Fibroblast of lung (primary cell): Measurements from ENCODE around the gene POLG. TPM values are rescaled to one million over a fixed set of nuclear protein-coding genes. Genes with fewer than 3 reads are reported as not detected.

Experiments used
- DNase-seq, 2 donors: peaks; one replicate each; pipeline versions ENCODE4 v3.0.0 to v3.0.0-alpha.2; 2010; ENCODE audit warnings: low read depth in 2 of 2
- H2AFZ ChIP-seq: 2 replicates; pipeline ENCODE4 v1.5.1; 2012; ENCODE audit warnings: low read length, control low read depth, inconsistent platforms
- H3K27ac ChIP-seq: 2 replicates; pipeline ENCODE4 v1.5.1; 2011; ENCODE audit warnings: low read length, control low read depth; ENCODE audit not compliant: insufficient read depth
- H3K27me3 ChIP-seq: 2 replicates; pipeline ENCODE4 v1.5.1; 2011; ENCODE audit warnings: mild to moderate bottlenecking, low read length; ENCODE audit not compliant: control insufficient read depth, insufficient read depth
- H3K36me3 ChIP-seq: 2 replicates; pipeline ENCODE4 v1.5.1; 2011; ENCODE audit warnings: low read length; ENCODE audit not compliant: control insufficient read depth, insufficient read depth
- H3K4me1 ChIP-seq: 2 replicates; pipeline ENCODE4 v1.5.1; 2011; ENCODE audit warnings: low read length; ENCODE audit not compliant: control insufficient read depth, insufficient read depth; ENCODE audit errors: extremely low read depth
- H3K4me2 ChIP-seq: 2 replicates; pipeline ENCODE4 v1.5.1; 2011; ENCODE audit warnings: low read length, control low read depth; ENCODE audit not compliant: insufficient read depth; ENCODE audit errors: extremely low read depth
- H3K4me3 ChIP-seq, 4 experiments: fragments of 200-600 bp in 1 of 4; sonication (generic) in 1 of 4; replicated peaks in 1 of 4; 2 replicates each; pipeline ENCODE4 v1.5.1; 2011 to 2016; ENCODE audit warnings: low read length in 4 of 4, low read depth in 3 of 4, mild to moderate bottlenecking in 3 of 4, control low read depth in 2 of 4, inconsistent platforms in 1 of 4, mixed read lengths in 1 of 4; ENCODE audit not compliant: insufficient read depth in 1 of 4; ENCODE audit errors: control extremely low read depth in 1 of 4
- H3K79me2 ChIP-seq: 2 replicates; pipeline ENCODE4 v1.5.1; 2012; ENCODE audit warnings: mild to moderate bottlenecking, low read length, inconsistent platforms; ENCODE audit not compliant: control insufficient read depth, insufficient read depth
- H3K9ac ChIP-seq: 2 replicates; pipeline ENCODE4 v1.5.1; 2011; ENCODE audit warnings: mild to moderate bottlenecking, low read length, control low read depth; ENCODE audit not compliant: insufficient read depth
- H3K9me3 ChIP-seq: 2 replicates; pipeline ENCODE4 v1.5.1; 2012; ENCODE audit warnings: low read depth, low read length; ENCODE audit not compliant: control insufficient read depth, insufficient read depth
- H4K20me1 ChIP-seq: 2 replicates; pipeline ENCODE4 v1.5.1; 2011; ENCODE audit warnings: low read length; ENCODE audit not compliant: control insufficient read depth, insufficient read depth; ENCODE audit errors: extremely low read depth
- CTCF ChIP-seq, 2 donors: IDR thresholded peaks in 1 of 2; conservative IDR thresholded peaks in 1 of 2; 1 replicate in 1 of 2; 2 replicates in 1 of 2; pipeline ENCODE4 v1.5.1; 2011 to 2012; ENCODE audit warnings: low read length in 2 of 2, control low read depth in 1 of 2, inconsistent platforms in 1 of 2, low read depth in 1 of 2, mild to moderate bottlenecking in 1 of 2
- EZH2 ChIP-seq: IDR thresholded peaks from 2 replicates; pipeline ENCODE4 v1.5.1; 2012; ENCODE audit warnings: low read length, control low read depth, mild to moderate bottlenecking; ENCODE audit errors: missing control alignments
- polyA plus RNA-seq, 2 donors: library from polyadenylated mRNA; depleted of rRNA in 1 of 2; stranded (reverse) in 1 of 2; unstranded in 1 of 2; fragments of >200 nt; gene quantifications; 2 replicates each; pipeline ENCODE4 v1.2.1, GENCODE V29; 2011 to 2012; ENCODE audit warnings: missing spikeins in 1 of 2
- total RNA-seq: library from RNA; depleted of rRNA; stranded (reverse); fragments of >200 nt; gene quantifications from 2 replicates; pipeline ENCODE4 v1.2.1, GENCODE V29; 2014

Gene POLG
- total and polyA plus RNA-seq, 2 donors (not counting 1 experiment from before 2014, with no cell fraction given), result 20.4 to 61.3 TPM

GRCh38 chr15:89307046-89307587 is 27.5 kb downstream of the POLG start:
- no peaks in the 10 kb centered on the region for H3K79me2 ChIP-seq
- TF ChIP-seq EZH2 (no peak), CTCF (conservative IDR thresholded peaks at IDR 0.05 in 1 of 2, IDR thresholded peaks at IDR 0.05 in 1 of 2; ENCODE audit: low read depth in 1 of 2, low read length in 2 of 2) (no peak)
- no peaks in the 10 kb centered on the region for H3K9me3 ChIP-seq
- no peak overlapping the region for H2AFZ ChIP-seq
- no peak overlapping the region for H3K27ac ChIP-seq
- no peak overlapping the region for H3K4me2 ChIP-seq
- peak; percentile 23 to 57 for DNase-seq
- H3K27me3 ChIP-seq, result no peaks in the 10 kb centered on the region
- H3K36me3 ChIP-seq, result peaks cover 5% of the 10 kb centered on the region
- no peaks in the 10 kb centered on the region for H4K20me1 ChIP-seq
- H3K4me1 ChIP-seq, result no peaks in the 10 kb centered on the region
- H3K4me3 ChIP-seq, result no peak overlapping the region
- no peak overlapping the region for H3K9ac ChIP-seq

- Histone ChIP-seq H3K4me1 (no peaks in the 10 kb centered on the region), H4K20me1 (no peaks in the 10 kb centered on the region), H3K36me3 (peaks cover 5% of the 10 kb centered on the region)
Measured at GRCh38 chr15:89305395-89305794, 29.2 kb downstream of the POLG start.

GRCh38 chr15:89303986-89304385 is 30.6 kb downstream of the POLG start:
- no peak overlapping the region for H3K4me2 ChIP-seq
- H2AFZ ChIP-seq, result no peak overlapping the region
- H3K9ac ChIP-seq, result no peak overlapping the region
- no peaks in the 10 kb centered on the region for H3K4me1 ChIP-seq
- H3K27me3 ChIP-seq, result no peaks in the 10 kb centered on the region
- no peak for DNase-seq
- no peak overlapping the region for H3K4me3 ChIP-seq
- H3K27ac ChIP-seq, result no peak overlapping the region
- no peak for TF ChIP-seq EZH2
- no peak for TF ChIP-seq CTCF (conservative IDR thresholded peaks at IDR 0.05 in 1 of 2, IDR thresholded peaks at IDR 0.05 in 1 of 2; ENCODE audit: low read depth in 1 of 2, low read length in 2 of 2)
- H3K79me2 ChIP-seq, result no peaks in the 10 kb centered on the region
- peaks cover 5% of the 10 kb centered on the region for H3K36me3 ChIP-seq
- no peaks in the 10 kb centered on the region for H3K9me3 ChIP-seq
- H4K20me1 ChIP-seq, result no peaks in the 10 kb centered on the region

More at GRCh38 chr15:89305395-89305794, 29.2 kb downstream of the POLG start:
- Histone ChIP-seq H3K9ac (no peak overlapping the region), H3K4me2 (no peak overlapping the region), H3K27me3 (no peaks in the 10 kb centered on the region), H3K4me3 (no peak overlapping the region), H3K9me3 (no peaks in the 10 kb centered on the region), H2AFZ (no peak overlapping the region), H3K79me2 (no peaks in the 10 kb centered on the region), H3K27ac (no peak overlapping the region)
- no peak for TF ChIP-seq CTCF (conservative IDR thresholded peaks at IDR 0.05 in 1 of 2, IDR thresholded peaks at IDR 0.05 in 1 of 2; ENCODE audit: low read depth in 1 of 2, low read length in 2 of 2)
- no peak for TF ChIP-seq EZH2
- no peak for DNase-seq
